Lower leg skin (tissue), 4 donors: ENCODE measurements around the gene FA2H. TPM values are rescaled to one million over a fixed set of nuclear protein-coding genes. Genes with fewer than 3 reads are reported as not detected.

Experiments used
- DNase-seq, 2 donors: peaks; one replicate each; pipeline ENCODE4 v3.0.0-alpha.2; 2019; ENCODE audit warnings: low spot score in 2 of 2
- H3K4me3 ChIP-seq: fragments of 200-600 bp; sonication (generic); 2 replicates; pipeline ENCODE4 v1.5.1; 2017; ENCODE audit warnings: mild to moderate bottlenecking, low read depth; ENCODE audit not compliant: poor library complexity, severe bottlenecking
- CTCF ChIP-seq, 3 donors: fragments of 450-650 bp; IDR thresholded peaks; one replicate each; pipeline ENCODE4 v1.5.1; 2016; ENCODE audit warnings: antibody characterized with exemption in 3 of 3, mild to moderate bottlenecking in 3 of 3, moderate library complexity in 2 of 3
- POLR2A ChIP-seq, 2 donors: fragments of 450-650 bp; IDR thresholded peaks; one replicate each; pipeline ENCODE4 v1.6.1; 2016 to 2017; ENCODE audit warnings: antibody characterized with exemption in 2 of 2, mild to moderate bottlenecking in 1 of 2, moderate library complexity in 1 of 2
- WGBS, 2 donors: methylation state at CpG; one replicate each; pipeline ENCODE4 v1.1.5; 2018; 5-methylcytosine and 5-hydroxymethylcytosine counted together
- intact Hi-C: fragments of 100-400 bp; cut with DNase I; formaldehyde crosslinking; loops from one replicate; pipeline ENCODE4 v1.15.0; 2023; ENCODE audit warnings: low total_unique reads
- total RNA-seq, 4 donors: library from RNA; depleted of rRNA; stranded (reverse); fragments of >200 nt; gene quantifications; one replicate each; pipeline ENCODE4 v1.1.0, GENCODE V29; 2016

The FA2H gene
- total RNA-seq, 4 donors from 2014 or later = 4.5 to 13.7 (median 7.7) TPM

- WGBS, 2 donors = 36 to 43% methylated on average over 10 of the region's 10 CpGs
- no peak for DNase-seq
- no peak for TF ChIP-seq POLR2A (IDR thresholded peaks at IDR 0.05)
- no peak for TF ChIP-seq CTCF (IDR thresholded peaks at IDR 0.05)
- intact Hi-C loops = no loop called here
- H3K4me3 ChIP-seq = no peak overlapping the region
These were observed 32.6 kb downstream of the FA2H start for GRCh38 chr16:74742051-74742481.

- WGBS, 2 donors = 42 to 45% methylated on average over 13 of the region's 13 CpGs
- H3K4me3 ChIP-seq = no peak overlapping the region
- DNase-seq = peak; percentile 53 to 89
- intact Hi-C loops = no loop called here
- TF ChIP-seq CTCF (IDR thresholded peaks at IDR 0.05) = no peak
- TF ChIP-seq POLR2A (IDR thresholded peaks at IDR 0.05) = no peak
These were observed 33.8 kb downstream of the FA2H start for GRCh38 chr16:74740795-74741304.

- TF ChIP-seq CTCF (IDR thresholded peaks at IDR 0.05) (no peak), POLR2A (IDR thresholded peaks at IDR 0.05) (no peak)
- no peak for DNase-seq
- H3K4me3 ChIP-seq = no peak overlapping the region
- intact Hi-C loops = no loop called here
- WGBS, 2 donors = 64 to 71% methylated on average over 6 of the region's 6 CpGs
These were observed 35.3 kb downstream of the FA2H start for GRCh38 chr16:74739275-74739674.

- no peak for DNase-seq
- intact Hi-C loops = no loop called here
- TF ChIP-seq CTCF (IDR thresholded peaks at IDR 0.05) (no peak), POLR2A (IDR thresholded peaks at IDR 0.05) (no peak)
- whole genome bisulfite sequencing, 2 donors = 91 to 97% methylated on average over 11 of the region's 11 CpGs
- no peak overlapping the region for H3K4me3 ChIP-seq
These were observed 35.8 kb downstream of the FA2H start for GRCh38 chr16:74738816-74739215.

GRCh38 chr16:74738113-74738541 is 36.5 kb downstream of the FA2H start:
- TF ChIP-seq POLR2A (IDR thresholded peaks at IDR 0.05) (no peak), CTCF (IDR thresholded peaks at IDR 0.05) (no peak)
- no peak for DNase-seq
- intact Hi-C loops = no loop called here
- no peak overlapping the region for H3K4me3 ChIP-seq
- 35 to 56% methylated on average over 10 of the region's 10 CpGs for WGBS, 2 donors

GRCh38 chr16:74737521-74737920 is 37.1 kb downstream of the FA2H start:
- H3K4me3 ChIP-seq = no peak overlapping the region
- no peak for DNase-seq
- 79 to 85% methylated on average over 6 of the region's 6 CpGs for WGBS, 2 donors
- TF ChIP-seq CTCF (IDR thresholded peaks at IDR 0.05) = no peak
- TF ChIP-seq POLR2A (IDR thresholded peaks at IDR 0.05) = no peak
- intact Hi-C loops = no loop called here
